Activated T-helper 2 cell treated with anti-CD3 and anti-CD28 coated beads, Interferon-gamma antibody, Interleukin-2, Interleukin-4, amounts not matched to agents 10 μg/mL and 5 μg/mL and 100 μg/mL, durations not matched to agents 14 hours and 24 hours and 36 hours (primary cell): ENCODE results near the gene DEFB125. TPM values are rescaled to one million over a fixed set of nuclear protein-coding genes. Genes with fewer than 3 reads are reported as not detected.
"Not testable (repeated sequence)": the region's sequence is repeated elsewhere in the genome, so short reads cannot be mapped to it uniquely, and the experiment has no call there.

Experiments
- DNase-seq: peaks from one replicate; pipeline ENCODE4 v3.0.0; 2021; ENCODE audit warnings: low spot score
- H3K27ac Mint-ChIP-seq: one replicate; pipeline ENCODE4 v1.8.0; 2021; ENCODE audit warnings: mixed read lengths
- H3K27me3 Mint-ChIP-seq: one replicate; pipeline ENCODE4 v1.8.0; 2021; ENCODE audit warnings: low read depth, mixed read lengths
- H3K36me3 Mint-ChIP-seq: one replicate; pipeline ENCODE4 v1.8.0; 2021; ENCODE audit warnings: low read depth, mixed read lengths
- H3K4me1 Mint-ChIP-seq: one replicate; pipeline ENCODE4 v1.8.0; 2021; ENCODE audit warnings: low read depth, mixed read lengths
- H3K4me3 Mint-ChIP-seq: one replicate; pipeline ENCODE4 v1.8.0; 2021; ENCODE audit warnings: low read depth, mild to moderate bottlenecking, moderate library complexity, mixed read lengths
- H3K9me3 Mint-ChIP-seq: one replicate; pipeline ENCODE4 v1.8.0; 2021; ENCODE audit warnings: mixed read lengths
- intact Hi-C: fragments of 100-400 bp; cut with micrococcal nuclease; formaldehyde crosslinking; loops from one replicate; pipeline ENCODE4 v1.15.1; 2023
- total RNA-seq: library from RNA; stranded (reverse); gene quantifications from 2 replicates; pipeline ENCODE4 v1.2.3, GENCODE V29; 2022

Gene DEFB125
- total RNA-seq, 1 donor from 2014 or later: not detected

DNA sequence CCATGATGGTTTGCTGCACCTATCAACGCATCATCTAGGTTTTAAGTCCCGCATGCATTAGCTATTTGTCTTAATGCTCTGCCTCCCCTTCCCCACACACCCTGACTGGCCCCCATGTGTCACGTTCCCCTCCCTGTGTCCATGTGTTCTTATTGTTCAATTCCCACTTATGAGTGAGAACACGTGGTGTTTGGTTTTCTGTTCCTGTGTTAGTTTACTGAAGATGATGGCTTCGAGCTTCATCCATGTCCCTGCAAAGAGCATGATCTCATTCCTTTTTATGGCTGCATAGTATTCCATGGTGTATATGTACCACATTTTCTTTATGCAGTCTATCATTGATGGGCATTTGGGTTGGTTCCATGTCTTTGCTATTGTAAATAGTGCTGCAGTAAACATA is 10.2 kb downstream of the DEFB125 start:
- intact Hi-C loops, H3K27me3 Mint-ChIP-seq: not testable (repeated sequence)

DNA sequence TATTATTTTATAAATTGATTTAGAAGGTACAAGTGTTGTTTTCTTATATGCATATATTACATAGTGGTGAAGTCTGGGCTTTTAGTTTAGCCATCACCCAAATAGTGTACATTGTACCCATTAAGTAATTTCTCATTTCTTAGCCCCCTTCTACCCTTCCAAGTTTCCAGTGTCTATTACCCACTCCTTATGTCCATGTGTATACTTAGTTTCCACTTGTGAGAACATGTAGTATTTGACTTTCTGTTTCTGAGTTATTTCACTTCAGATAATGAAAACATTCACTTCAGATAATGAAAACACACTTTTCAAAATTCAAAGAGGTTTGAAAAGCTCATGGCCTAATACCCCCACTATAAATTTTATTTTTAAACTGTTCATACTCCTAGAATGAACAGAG is 14.5 kb downstream of the DEFB125 start:
- no peaks in the 10 kb centered on the region for H3K36me3 Mint-ChIP-seq
- H3K4me1 Mint-ChIP-seq: no peaks in the 10 kb centered on the region
- no peak overlapping the region for H3K4me3 Mint-ChIP-seq
- H3K27ac Mint-ChIP-seq: no peak overlapping the region
- no peak for DNase-seq
- intact Hi-C loops: no loop called here
- peaks cover 25% of the 10 kb centered on the region for H3K27me3 Mint-ChIP-seq
- H3K9me3 Mint-ChIP-seq: peaks cover 5% of the 10 kb centered on the region

More for the DNA sequence above, 10.2 kb downstream of the DEFB125 start:
- not testable (repeated sequence) for H3K4me3 Mint-ChIP-seq, H3K4me1 Mint-ChIP-seq, H3K36me3 Mint-ChIP-seq, H3K27ac Mint-ChIP-seq, DNase-seq
- peaks cover 25% of the 10 kb centered on the region for H3K9me3 Mint-ChIP-seq

DNA sequence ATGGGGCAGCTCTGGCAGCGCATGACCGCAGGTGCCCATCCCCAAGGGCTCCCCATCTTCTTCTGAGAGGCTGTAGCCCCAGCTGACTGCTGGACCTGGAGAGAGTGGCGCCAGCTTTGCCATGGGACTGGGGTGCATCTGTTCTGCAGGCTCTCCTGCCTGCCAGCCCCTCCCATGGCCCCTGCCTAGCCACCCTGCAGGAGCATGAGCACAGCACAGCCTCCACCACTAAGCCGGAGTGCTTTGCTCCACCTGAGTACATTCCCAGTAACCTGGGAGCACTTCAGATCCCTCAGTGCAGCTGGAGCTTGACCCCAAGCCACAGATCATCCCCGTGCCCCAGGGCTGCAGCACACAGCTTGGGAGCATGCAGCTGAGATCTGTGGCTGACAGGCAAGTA is 16.0 kb downstream of the DEFB125 start:
- intact Hi-C loops: no loop called here
- H3K27me3 Mint-ChIP-seq: peaks cover 33% of the 10 kb centered on the region
- H3K4me3 Mint-ChIP-seq: no peak overlapping the region
- no peak overlapping the region for H3K27ac Mint-ChIP-seq
- no peaks in the 10 kb centered on the region for H3K36me3 Mint-ChIP-seq
- no peaks in the 10 kb centered on the region for H3K9me3 Mint-ChIP-seq
- DNase-seq: no peak
- H3K4me1 Mint-ChIP-seq: no peaks in the 10 kb centered on the region

DNA sequence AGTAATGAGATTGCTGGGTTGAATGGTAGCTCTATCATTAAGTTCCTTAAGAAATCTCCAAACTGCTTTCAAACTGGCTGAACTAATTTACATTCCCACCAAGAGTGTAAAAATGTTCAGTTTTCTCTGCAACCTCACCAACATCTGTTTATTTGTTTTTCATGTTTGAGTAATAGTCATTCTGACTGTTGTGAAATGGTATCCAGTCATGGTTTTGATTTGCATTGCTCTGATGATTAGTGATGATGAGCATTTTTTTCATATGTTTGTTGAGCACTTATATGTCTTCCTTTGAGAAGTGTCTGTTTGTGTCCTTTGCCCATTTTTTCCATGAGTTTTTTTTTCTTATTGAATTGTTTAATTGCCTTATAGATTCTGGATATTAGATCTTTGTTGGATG is 24.9 kb downstream of the DEFB125 start:
- no peak overlapping the region for H3K27ac Mint-ChIP-seq
- no peaks in the 10 kb centered on the region for H3K9me3 Mint-ChIP-seq
- H3K27me3 Mint-ChIP-seq: peaks cover 22% of the 10 kb centered on the region
- H3K4me1 Mint-ChIP-seq: no peaks in the 10 kb centered on the region
- H3K36me3 Mint-ChIP-seq: no peaks in the 10 kb centered on the region
- no peak for DNase-seq
- intact Hi-C loops: no loop called here
- no peak overlapping the region for H3K4me3 Mint-ChIP-seq

DNA sequence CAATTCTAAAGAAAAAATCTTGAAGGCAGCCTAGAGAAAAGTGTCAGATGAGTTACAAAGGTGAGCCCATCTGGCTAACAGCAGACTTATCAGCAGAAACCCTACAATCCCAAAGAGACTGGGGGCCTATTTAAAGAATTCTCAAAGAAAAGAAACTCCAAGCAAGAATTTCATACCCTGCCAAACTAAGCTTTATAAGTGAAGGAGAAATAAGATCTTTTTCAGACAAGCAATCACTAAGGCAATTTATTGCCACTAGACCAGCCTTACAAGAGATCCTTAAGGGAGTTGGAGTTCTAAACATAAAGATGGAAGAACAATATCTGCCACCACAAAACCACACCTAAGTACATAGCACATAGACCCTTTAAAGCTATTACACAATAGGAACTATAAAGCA is 30.0 kb downstream of the DEFB125 start:
- H3K27ac Mint-ChIP-seq: no peak overlapping the region
- intact Hi-C loops: no loop called here
- H3K9me3 Mint-ChIP-seq: no peaks in the 10 kb centered on the region
- H3K36me3 Mint-ChIP-seq: no peaks in the 10 kb centered on the region
- H3K4me1 Mint-ChIP-seq: peaks cover 10% of the 10 kb centered on the region
- no peak for DNase-seq
- H3K4me3 Mint-ChIP-seq: no peak overlapping the region
- H3K27me3 Mint-ChIP-seq: peaks cover 18% of the 10 kb centered on the region

DNA sequence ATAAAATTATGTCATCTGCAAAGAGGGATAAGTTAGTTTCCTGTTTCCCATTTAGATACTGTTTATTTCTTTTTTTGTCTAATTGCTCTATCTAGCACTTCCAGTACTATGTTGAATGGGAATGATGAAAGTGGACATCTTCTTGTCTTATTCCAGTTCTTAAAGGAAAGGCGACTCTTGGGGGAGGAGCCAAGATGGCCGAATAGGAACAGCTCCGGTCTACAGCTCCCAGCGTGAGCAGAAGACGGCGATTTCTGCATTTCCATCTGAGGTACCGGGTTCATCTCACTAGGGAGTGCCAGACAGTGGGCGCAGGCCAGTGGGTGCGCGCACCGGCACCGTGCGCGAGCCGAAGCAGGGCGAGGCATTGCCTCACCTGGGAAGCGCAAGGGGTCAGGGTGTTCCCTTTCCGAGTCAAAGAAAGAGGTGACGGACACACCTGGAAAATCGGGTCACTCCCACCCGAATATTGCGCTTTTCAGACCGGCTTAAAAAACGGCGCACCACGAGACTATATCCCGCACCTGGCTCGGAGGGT is 42.4 kb downstream of the DEFB125 start:
- H3K4me3 Mint-ChIP-seq, H3K27ac Mint-ChIP-seq, DNase-seq, H3K4me1 Mint-ChIP-seq, intact Hi-C loops, H3K9me3 Mint-ChIP-seq, H3K36me3 Mint-ChIP-seq, H3K27me3 Mint-ChIP-seq: not testable (repeated sequence)

DNA sequence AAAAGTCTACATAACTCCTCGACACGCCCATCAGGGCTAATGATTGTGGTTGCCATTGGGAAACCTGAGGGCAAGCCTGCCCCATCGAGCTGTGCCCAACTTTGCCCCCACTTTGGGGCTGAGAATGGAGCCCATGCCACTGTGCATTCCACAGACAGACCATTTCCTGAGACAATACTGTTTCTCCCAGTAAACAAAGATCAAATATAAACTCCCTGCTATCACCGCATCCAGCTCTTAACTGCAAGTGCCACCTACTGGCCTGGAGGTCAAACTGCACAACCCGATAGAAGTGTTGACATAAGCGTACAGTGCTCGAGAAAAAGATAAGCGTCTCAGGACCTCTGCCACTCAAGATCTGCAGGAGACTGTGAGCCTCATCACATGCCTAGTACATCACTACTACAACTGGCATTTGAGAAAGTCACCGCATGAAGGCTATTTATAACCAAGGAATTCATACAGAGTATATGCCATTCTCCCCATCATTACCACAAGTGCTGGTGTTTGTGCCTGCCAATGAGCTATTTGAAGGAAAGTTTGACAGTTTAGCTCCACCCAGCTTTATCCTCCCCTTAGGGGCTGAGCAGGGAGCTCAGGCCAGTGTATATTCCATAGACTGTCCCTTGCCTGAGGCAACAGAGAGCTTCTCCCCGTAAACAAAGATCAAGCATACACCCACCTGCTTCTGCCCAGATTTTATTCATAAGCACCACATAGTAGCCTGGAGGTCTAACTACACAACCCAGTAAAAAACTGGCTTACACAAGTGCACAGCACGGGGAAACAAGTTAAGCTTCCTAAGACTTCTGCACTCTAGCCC is 50.4 kb downstream of the DEFB125 start:
- Mint-ChIP-seq H3K36me3 (no peaks in the 10 kb centered on the region), H3K9me3 (peaks cover 9% of the 10 kb centered on the region), H3K4me1 (no peaks in the 10 kb centered on the region), H3K27me3 (peaks cover 13% of the 10 kb centered on the region), H3K4me3 (no peak overlapping the region), H3K27ac (no peak overlapping the region)
- intact Hi-C loops: no loop called here
- DNase-seq: no peak

DNA sequence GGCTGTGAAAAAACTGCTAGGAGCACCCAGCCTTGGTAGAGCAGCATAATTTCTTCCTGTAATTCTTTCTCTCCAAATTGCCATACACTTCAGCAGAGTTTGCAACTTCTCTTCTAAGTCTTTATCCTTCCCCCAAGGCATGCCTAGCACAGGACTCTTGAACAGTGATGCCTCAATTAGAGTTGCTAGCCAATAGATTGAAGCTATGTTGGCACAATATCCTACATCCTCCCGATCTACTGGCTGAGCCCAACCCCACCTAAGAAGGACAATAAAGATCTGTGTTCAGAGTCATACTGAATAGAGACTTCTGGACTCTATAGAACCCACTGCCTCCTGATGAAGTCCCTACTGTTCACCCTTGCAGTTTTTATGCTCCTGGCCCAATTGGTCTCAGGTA is 54.8 kb downstream of the DEFB125 start, which contains the start of gene DEFB126:
Gene DEFB126 (plus strand): TSS at position 301 of the 400 bp plus-strand sequence. CDS start 39 bp downstream, at position 340.
- no peaks in the 10 kb centered on the region for H3K36me3 Mint-ChIP-seq
- H3K27ac Mint-ChIP-seq: no peak within 1 kb of the TSS
- no peak within 1 kb of the TSS for H3K4me3 Mint-ChIP-seq
- H3K9me3 Mint-ChIP-seq: peaks cover 6% of the 10 kb centered on the region
- no peaks in the 10 kb centered on the region for H3K4me1 Mint-ChIP-seq
- intact Hi-C loops: no loop called here
- DNase-seq: no peak
- peaks cover 26% of the 10 kb centered on the region for H3K27me3 Mint-ChIP-seq

DNA sequence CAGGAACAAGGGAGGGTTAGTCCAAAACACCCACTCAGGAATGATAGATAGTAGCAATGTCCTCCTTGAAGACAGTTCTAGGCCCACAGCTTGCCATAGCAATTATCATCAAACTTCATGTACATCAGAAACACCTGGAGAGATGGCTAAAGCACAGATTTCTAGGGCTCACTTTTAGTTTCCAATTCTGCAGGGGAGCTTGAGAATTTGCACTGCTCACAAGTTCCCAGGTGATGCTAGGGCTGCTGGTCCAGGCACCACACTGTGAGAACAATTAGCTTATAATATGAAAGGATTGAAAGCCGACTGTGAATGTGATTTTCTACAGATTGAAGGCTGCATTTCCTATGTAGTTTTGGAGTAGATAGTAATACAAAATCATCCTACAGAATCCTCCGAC is 58.4 kb downstream of the DEFB125 start:
- H3K9me3 Mint-ChIP-seq: no peaks in the 10 kb centered on the region
- no peaks in the 10 kb centered on the region for H3K4me1 Mint-ChIP-seq
- no peak overlapping the region for H3K4me3 Mint-ChIP-seq
- no peaks in the 10 kb centered on the region for H3K36me3 Mint-ChIP-seq
- no peak overlapping the region for H3K27ac Mint-ChIP-seq
- DNase-seq: no peak
- peaks cover 19% of the 10 kb centered on the region for H3K27me3 Mint-ChIP-seq
- intact Hi-C loops: no loop called here

Other genes starting within 250 kb of the DEFB125 start
- gene DEFB126, start 54.9 kb downstream of the DEFB125 start, total RNA-seq: not detected in 2 replicates
- gene DEFB127, start 69.8 kb downstream of the DEFB125 start, total RNA-seq: not detected in 2 replicates
- gene DEFB128, start 102.0 kb downstream of the DEFB125 start, total RNA-seq: not detected in 2 replicates
- gene DEFB129, start 139.6 kb downstream of the DEFB125 start, total RNA-seq: not detected in 2 replicates
- not detected in 2 replicates for gene DEFB132, start 170.1 kb downstream of the DEFB125 start, total RNA-seq
- gene C20orf96, start 203.1 kb downstream of the DEFB125 start, total RNA-seq: 7.6 and 9.5 TPM in 2 replicates
- 26.9 and 27.6 TPM in 2 replicates for gene ZCCHC3, start 209.9 kb downstream of the DEFB125 start, total RNA-seq
- 14.4 and 15.0 TPM in 2 replicates for gene SOX12, start 237.9 kb downstream of the DEFB125 start, total RNA-seq